Endothelial cell (in vitro differentiated cells): Measurements from ENCODE around the gene LMO7. TPM values are rescaled to one million over a fixed set of nuclear protein-coding genes. Genes with fewer than 3 reads are reported as not detected.

Source experiments
- DNase-seq: peaks from one replicate; pipeline ENCODE4 v3.0.0; 2021; ENCODE audit warnings: low spot score
- H3K27ac Mint-ChIP-seq: one replicate; pipeline ENCODE4 v1.8.0; 2021; ENCODE audit warnings: mixed read lengths, inconsistent platforms; ENCODE audit not compliant: unreplicated experiment
- H3K27me3 Mint-ChIP-seq: one replicate; pipeline ENCODE4 v1.8.0; 2021; ENCODE audit warnings: mild to moderate bottlenecking, moderate library complexity, mixed read lengths, inconsistent platforms; ENCODE audit not compliant: unreplicated experiment
- H3K36me3 Mint-ChIP-seq: one replicate; pipeline ENCODE4 v1.8.0; 2021; ENCODE audit warnings: mild to moderate bottlenecking, low read depth, mixed read lengths, inconsistent platforms; ENCODE audit not compliant: unreplicated experiment
- H3K4me1 Mint-ChIP-seq: one replicate; pipeline ENCODE4 v1.8.0; 2021; ENCODE audit warnings: mild to moderate bottlenecking, mixed read lengths, inconsistent platforms; ENCODE audit not compliant: unreplicated experiment
- H3K4me3 Mint-ChIP-seq: one replicate; pipeline ENCODE4 v1.8.0; 2021; ENCODE audit warnings: mild to moderate bottlenecking, mixed read lengths, inconsistent platforms; ENCODE audit not compliant: unreplicated experiment
- H3K9me3 Mint-ChIP-seq: one replicate; pipeline ENCODE4 v1.8.0; 2021; ENCODE audit warnings: mixed read lengths, inconsistent platforms; ENCODE audit not compliant: unreplicated experiment
- CTCF ChIP-seq: fragments of 200-600 bp; sonication (generic); IDR thresholded peaks from one replicate; pipeline ENCODE4 v1.5.0; 2021; ENCODE audit warnings: antibody characterized with exemption; ENCODE audit not compliant: unreplicated experiment
- total RNA-seq: library from RNA; stranded (reverse); fragmentation: NEBNext Ultra II Directional; extraction: Animal tissue kit (Norgen Biotek cat#: 25700); gene quantifications from one replicate; pipeline ENCODE4 v1.2.1, GENCODE V29; 2021; ENCODE audit not compliant: unreplicated experiment

LMO7 gene
- total RNA-seq, 1 donor from 2014 or later, result 5.7 TPM

GRCh38 chr13:75795274-75795673, 159.1 kb downstream of the LMO7 start:
- DNase-seq, result no peak
- no peak for TF ChIP-seq CTCF
- Mint-ChIP-seq H3K27me3 (no peaks in the 10 kb centered on the region), H3K9me3 (no peaks in the 10 kb centered on the region), H3K36me3 (no peaks in the 10 kb centered on the region), H3K4me1 (peaks cover 8% of the 10 kb centered on the region), H3K27ac (no peak overlapping the region), H3K4me3 (no peak overlapping the region)

GRCh38 chr13:75796825-75797224, 160.7 kb downstream of the LMO7 start:
- Mint-ChIP-seq H3K36me3 (no peaks in the 10 kb centered on the region), H3K27ac (no peak overlapping the region), H3K27me3 (no peaks in the 10 kb centered on the region), H3K4me1 (peaks cover 11% of the 10 kb centered on the region), H3K9me3 (no peaks in the 10 kb centered on the region), H3K4me3 (no peak overlapping the region)
- DNase-seq, result no peak
- no peak for TF ChIP-seq CTCF

- H3K27me3 Mint-ChIP-seq, result no peaks in the 10 kb centered on the region
- no peaks in the 10 kb centered on the region for H3K9me3 Mint-ChIP-seq
- no peak for DNase-seq
- H3K27ac Mint-ChIP-seq, result no peak overlapping the region
- no peak overlapping the region for H3K4me3 Mint-ChIP-seq
- no peaks in the 10 kb centered on the region for H3K36me3 Mint-ChIP-seq
- TF ChIP-seq CTCF, result no peak
- H3K4me1 Mint-ChIP-seq, result peaks cover 11% of the 10 kb centered on the region
These were observed 161.1 kb downstream of the LMO7 start for GRCh38 chr13:75797239-75797638.

- no peak overlapping the region for H3K27ac Mint-ChIP-seq
- no peaks in the 10 kb centered on the region for H3K9me3 Mint-ChIP-seq
- no peak for TF ChIP-seq CTCF
- H3K36me3 Mint-ChIP-seq, result no peaks in the 10 kb centered on the region
- DNase-seq, result no peak
- no peaks in the 10 kb centered on the region for H3K27me3 Mint-ChIP-seq
- no peak overlapping the region for H3K4me3 Mint-ChIP-seq
- peaks cover 16% of the 10 kb centered on the region for H3K4me1 Mint-ChIP-seq
These were observed 161.6 kb downstream of the LMO7 start for GRCh38 chr13:75797719-75798118.

GRCh38 chr13:75798353-75799255, 162.5 kb downstream of the LMO7 start:
- no peak for TF ChIP-seq CTCF
- no peaks in the 10 kb centered on the region for H3K36me3 Mint-ChIP-seq
- DNase-seq, result no peak
- H3K27me3 Mint-ChIP-seq, result no peaks in the 10 kb centered on the region
- peaks cover 24% of the 10 kb centered on the region for H3K4me1 Mint-ChIP-seq
- no peaks in the 10 kb centered on the region for H3K9me3 Mint-ChIP-seq
- H3K4me3 Mint-ChIP-seq, result no peak overlapping the region
- H3K27ac Mint-ChIP-seq, result no peak overlapping the region
